Bronchial epithelial cell (primary cell): ENCODE results near the gene PRPSAP1. TPM values are rescaled to one million over a fixed set of nuclear protein-coding genes. Genes with fewer than 3 reads are reported as not detected.

Experiments
- DNase-seq: peaks from one replicate; pipeline ENCODE4 v3.0.0-alpha.2; 2010; ENCODE audit warnings: low read depth
- FAIRE-seq: peaks from 2 replicates; lab custom pipeline; 2011; peaks lifted over from hg19 to GRCh38; lab: Jason Lieb, UNC
- H3K27me3 ChIP-seq: 2 replicates; pipeline ENCODE4 v1.5.1; 2011; ENCODE audit warnings: low read length; ENCODE audit not compliant: control insufficient read depth, insufficient read depth
- H3K36me3 ChIP-seq: 2 replicates; pipeline ENCODE4 v1.5.1; 2011; ENCODE audit warnings: low read length; ENCODE audit not compliant: control insufficient read depth, insufficient read depth
- H3K4me3 ChIP-seq: 2 replicates; pipeline ENCODE4 v1.5.1; 2011; ENCODE audit warnings: mild to moderate bottlenecking, low read depth, low read length, control low read depth
- CTCF ChIP-seq: IDR thresholded peaks from 2 replicates; pipeline ENCODE4 v1.5.1; 2011; ENCODE audit warnings: mild to moderate bottlenecking, moderate library complexity, low read length, control low read depth, inconsistent platforms; ENCODE audit not compliant: insufficient read depth, severe bottlenecking
- total RNA-seq: library from RNA; depleted of rRNA; stranded (reverse); fragments of >200 nt; gene quantifications from 2 replicates; pipeline ENCODE4 v1.2.1, GENCODE V29; 2014

PRPSAP1 gene
- total RNA-seq, 1 donor from 2014 or later: 29.2 TPM

GRCh38 chr17:76261421-76262215 lies 92.1 kb downstream of the PRPSAP1 start:
- H3K27me3 ChIP-seq: no peaks in the 10 kb centered on the region
- no peak overlapping the region for H3K4me3 ChIP-seq
- TF ChIP-seq CTCF: no peak
- H3K36me3 ChIP-seq: no peaks in the 10 kb centered on the region
- FAIRE-seq (no peak), DNase-seq (peak; percentile 32)

GRCh38 chr17:76260669-76261068 lies 93.0 kb downstream of the PRPSAP1 start:
- Histone ChIP-seq H3K36me3 (no peaks in the 10 kb centered on the region), H3K27me3 (no peaks in the 10 kb centered on the region), H3K4me3 (no peak overlapping the region)
- no peak for TF ChIP-seq CTCF
- DNase-seq: no peak
- no peak for FAIRE-seq

DNA sequence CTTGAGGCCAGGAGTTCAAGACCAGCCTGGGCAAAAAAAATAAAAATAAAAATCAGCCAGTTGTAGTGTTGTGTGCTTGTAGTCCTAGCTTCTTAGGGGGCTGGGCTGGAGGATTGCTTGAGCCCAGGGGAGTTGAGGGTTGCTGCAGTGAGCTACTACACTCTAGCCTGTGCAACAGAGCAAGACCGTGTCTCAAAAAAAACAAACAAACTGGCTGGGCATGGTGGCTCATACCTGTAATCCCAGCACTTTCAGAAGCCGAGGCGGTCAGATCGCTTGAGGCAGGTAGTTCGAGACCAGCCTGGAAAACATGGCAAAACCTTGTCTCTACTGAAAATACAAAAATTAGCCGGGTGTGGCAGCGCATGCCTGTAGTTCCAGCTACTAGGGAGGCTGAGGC lies 93.5 kb downstream of the PRPSAP1 start:
- FAIRE-seq: no peak
- no peak for TF ChIP-seq CTCF
- Histone ChIP-seq H3K36me3 (no peaks in the 10 kb centered on the region), H3K27me3 (no peaks in the 10 kb centered on the region), H3K4me3 (no peak overlapping the region)
- no peak for DNase-seq

Other genes starting within 250 kb of the PRPSAP1 start
- gene FOXJ1, start 212.7 kb downstream of the PRPSAP1 start, total RNA-seq: not detected in 2 replicates
- not detected in 2 replicates for gene RNF157, start 113.4 kb downstream of the PRPSAP1 start, total RNA-seq
- gene UBALD2, start 88.6 kb downstream of the PRPSAP1 start, total RNA-seq: 3.4 and 7.3 TPM in 2 replicates
- 2.1 and 3.8 TPM in 2 replicates for gene QRICH2, start 45.6 kb downstream of the PRPSAP1 start, total RNA-seq
- gene SPHK1, start 30.7 kb upstream of the PRPSAP1 start, total RNA-seq: 76.1 and 80.1 TPM in 2 replicates
- gene UBE2O, start 99.2 kb upstream of the PRPSAP1 start, total RNA-seq: 15.8 and 21.8 TPM in 2 replicates
- gene AANAT, start 113.7 kb upstream of the PRPSAP1 start, total RNA-seq: not detected in 2 replicates
- 9.9 and 10.8 TPM in 2 replicates for gene RHBDF2, start 147.5 kb upstream of the PRPSAP1 start, total RNA-seq
- gene CYGB, start 183.8 kb upstream of the PRPSAP1 start, total RNA-seq: 2.1 and 2.3 TPM in 2 replicates
- 0.13 TPM in 1 of 2 replicates, not detected in the other for gene PRCD, start 186.1 kb upstream of the PRPSAP1 start, total RNA-seq
- gene ST6GALNAC2, start 231.9 kb upstream of the PRPSAP1 start, total RNA-seq: 38.4 and 64.4 TPM in 2 replicates